ENCODE results near the gene HERC2.
"Not testable (repeated sequence)": the region's sequence is repeated elsewhere in the genome, so short reads cannot be mapped to it uniquely, and the experiment has no call there.

- not testable (repeated sequence) for TF ChIP-seq CTCF, POLR2A (IDR thresholded peaks at IDR 0.05)
These were observed 25.2 kb downstream of the HERC2 start for GRCh38 chr15:28296814-28297213.
